ENCODE measurements around the gene RBBP8NL. TPM values are rescaled to one million over a fixed set of nuclear protein-coding genes. Genes with fewer than 3 reads are reported as not detected.

The RBBP8NL gene
- polyA plus RNA-seq, 2 of the 4 experiments (the other 2 are of a cell fraction), result not detected

DNA sequence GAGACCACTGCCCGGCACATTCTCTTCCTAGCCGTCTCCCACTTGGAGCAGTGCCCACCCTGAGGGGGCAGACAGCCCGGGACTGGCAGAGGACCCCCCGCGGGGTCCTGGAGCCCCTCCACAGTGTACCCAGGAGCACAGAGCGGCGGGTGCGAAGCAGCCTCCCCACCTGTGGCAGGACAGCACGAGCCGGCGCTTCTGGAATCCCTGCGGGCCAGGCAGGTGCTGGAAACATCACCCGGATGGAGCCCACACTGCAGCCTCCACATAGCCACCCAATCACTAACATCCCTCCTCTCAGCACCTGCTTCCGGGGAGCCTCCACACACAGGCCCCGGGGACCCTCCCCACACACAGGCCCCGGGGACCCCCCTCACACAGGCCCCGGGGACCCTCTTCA lies 29.8 kb upstream of the RBBP8NL start:
- H3K4me2 ChIP-seq, result no peak overlapping the region
- no peak overlapping the region for H3K4me3 ChIP-seq
- ATAC-seq, result no peak
- ChIA-PET CTCF (interaction anchor here (2.7 kb wide), 1 partner anchor 8 kb away, joined by 9 read pairs; no protein-coding TSS in a partner anchor), POLR2A (no interaction called here)
- no peaks in the 10 kb centered on the region for H3K4me1 ChIP-seq
- FAIRE-seq, result no peak
- no peak overlapping the region for H3K27ac ChIP-seq
- no peaks in the 10 kb centered on the region for H3K9me3 ChIP-seq
- TF ChIP-seq CEBPB (IDR thresholded peaks at IDR 0.05) (no peak), JUN (IDR thresholded peaks at IDR 0.05) (no peak), KDM1A (IDR thresholded peaks at IDR 0.05; ENCODE audit: low read depth) (no peak)
- TF ChIP-seq, protein P1, sequence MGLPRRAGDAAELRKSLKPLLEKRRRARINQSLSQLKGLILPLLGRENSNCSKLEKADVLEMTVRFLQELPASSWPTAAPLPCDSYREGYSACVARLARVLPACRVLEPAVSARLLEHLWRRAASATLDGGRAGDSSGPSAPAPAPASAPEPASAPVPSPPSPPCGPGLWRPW (IDR thresholded peaks at IDR 0.05), result no peak
- 76% methylated on average over 9 of the region's 17 CpGs for WGBS (ENCODE audit: missing lambda C conversion rate)
- no peak for DNase-seq (ENCODE audit: low read depth in 1 of 2, low spot score in 1 of 2)

DNA sequence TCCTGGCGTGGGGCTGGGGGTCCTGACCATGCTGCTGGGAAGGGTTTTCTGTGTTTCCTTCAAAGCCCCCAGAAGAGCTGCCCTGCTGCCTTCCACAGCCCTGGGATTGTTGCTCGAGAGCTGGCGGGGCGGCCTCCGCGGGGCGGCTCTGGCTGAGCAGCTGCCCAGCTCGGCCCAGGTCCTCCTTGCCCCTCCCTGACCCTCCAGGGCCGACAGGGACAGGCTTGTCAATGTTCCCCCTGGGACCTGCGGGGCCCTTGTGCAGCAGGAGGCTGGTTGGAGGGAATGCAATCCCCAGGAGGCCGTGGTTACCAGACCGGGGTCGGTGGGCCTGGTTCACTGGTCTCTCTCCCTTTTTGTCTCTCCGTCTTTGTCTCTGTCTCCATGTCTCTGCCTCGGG lies 28.6 kb upstream of the RBBP8NL start:
- ATAC-seq (no peak), FAIRE-seq (no peak), DNase-seq (ENCODE audit: low read depth in 1 of 2, low spot score in 1 of 2) (no peak)
- Histone ChIP-seq H3K4me3 (no peak overlapping the region), H3K4me2 (no peak overlapping the region), H3K27ac (no peak overlapping the region), H3K4me1 (no peaks in the 10 kb centered on the region), H3K9me3 (no peaks in the 10 kb centered on the region)
- ChIA-PET POLR2A (no interaction called here), CTCF (interaction anchor here (1.4 to 2.8 kb wide), 2 partner anchors 38 to 46 kb away, joined by 3 to 10 read pairs; no protein-coding TSS in a partner anchor)
- WGBS (ENCODE audit: missing lambda C conversion rate), result 69% methylated on average over 13 of the region's 15 CpGs
- TF ChIP-seq ZSCAN20 (CRISPR knock-in tag; IDR thresholded peaks at IDR 0.05) (no peak), RNF2 (IDR thresholded peaks at IDR 0.05; ENCODE audit: borderline replicate concordance, low read depth) (no peak), ESRRA (IDR thresholded peaks at IDR 0.05; ENCODE audit: borderline replicate concordance, low read length) (no peak), CEBPB (IDR thresholded peaks at IDR 0.05) (no peak), JUN (IDR thresholded peaks at IDR 0.05) (no peak), CHD2 (IDR thresholded peaks at IDR 0.05; ENCODE audit: low read length, partially characterized antibody) (no peak)

- Histone ChIP-seq H3K27ac (no peak overlapping the region), H3K4me1 (no peaks in the 10 kb centered on the region), H3K9me3 (no peaks in the 10 kb centered on the region), H3K4me2 (no peak overlapping the region), H3K4me3 (no peak overlapping the region)
- DNase-seq (ENCODE audit: low read depth in 1 of 2, low spot score in 1 of 2), result no peak
- WGBS (ENCODE audit: missing lambda C conversion rate), result 80% methylated on average over 29 of the region's 30 CpGs
- FAIRE-seq, result no peak
- TF ChIP-seq, protein P2, sequence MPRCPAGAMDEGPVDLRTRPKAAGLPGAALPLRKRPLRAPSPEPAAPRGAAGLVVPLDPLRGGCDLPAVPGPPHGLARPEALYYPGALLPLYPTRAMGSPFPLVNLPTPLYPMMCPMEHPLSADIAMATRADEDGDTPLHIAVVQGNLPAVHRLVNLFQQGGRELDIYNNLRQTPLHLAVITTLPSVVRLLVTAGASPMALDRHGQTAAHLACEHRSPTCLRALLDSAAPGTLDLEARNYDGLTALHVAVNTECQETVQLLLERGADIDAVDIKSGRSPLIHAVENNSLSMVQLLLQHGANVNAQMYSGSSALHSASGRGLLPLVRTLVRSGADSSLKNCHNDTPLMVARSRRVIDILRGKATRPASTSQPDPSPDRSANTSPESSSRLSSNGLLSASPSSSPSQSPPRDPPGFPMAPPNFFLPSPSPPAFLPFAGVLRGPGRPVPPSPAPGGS (IDR thresholded peaks at IDR 0.05), result no peak
- no peak for TF ChIP-seq RAD21 (conservative IDR thresholded peaks at IDR 0.05 in 1 of 2, IDR thresholded peaks at IDR 0.05 in 1 of 2)
- no peak for TF ChIP-seq ZFP36 (IDR thresholded peaks at IDR 0.05; ENCODE audit: borderline replicate concordance, partially characterized antibody)
- no peak for TF ChIP-seq KDM1A (IDR thresholded peaks at IDR 0.05; ENCODE audit: low read depth)
- TF ChIP-seq, protein P3, sequence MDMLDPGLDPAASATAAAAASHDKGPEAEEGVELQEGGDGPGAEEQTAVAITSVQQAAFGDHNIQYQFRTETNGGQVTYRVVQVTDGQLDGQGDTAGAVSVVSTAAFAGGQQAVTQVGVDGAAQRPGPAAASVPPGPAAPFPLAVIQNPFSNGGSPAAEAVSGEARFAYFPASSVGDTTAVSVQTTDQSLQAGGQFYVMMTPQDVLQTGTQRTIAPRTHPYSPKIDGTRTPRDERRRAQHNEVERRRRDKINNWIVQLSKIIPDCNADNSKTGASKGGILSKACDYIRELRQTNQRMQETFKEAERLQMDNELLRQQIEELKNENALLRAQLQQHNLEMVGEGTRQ (IDR thresholded peaks at IDR 0.05), result no peak
- TF ChIP-seq SMC3 (IDR thresholded peaks at IDR 0.05), result no peak
- ATAC-seq, result no peak
- CTCF ChIA-PET, result interaction anchor here (0.9 to 2.8 kb wide), 7 partner anchors 11 to 162 kb away, joined by 3 to 10 read pairs (median 3); no protein-coding TSS in a partner anchor
- POLR2A ChIA-PET, result no interaction called here
Measured at GRCh38 chr20:62454904-62455636, 27.7 kb upstream of the RBBP8NL start.

- Histone ChIP-seq H3K4me3 (no peak overlapping the region), H3K4me2 (no peak overlapping the region), H3K27ac (no peak overlapping the region), H3K9me3 (no peaks in the 10 kb centered on the region), H3K4me1 (no peaks in the 10 kb centered on the region)
- ChIA-PET POLR2A (no interaction called here), CTCF (interaction anchor here (0.8 to 2.8 kb wide), 3 partner anchors 12 to 43 kb away, joined by 3 to 10 read pairs (median 5); no protein-coding TSS in a partner anchor)
- TF ChIP-seq FOSL2 (IDR thresholded peaks at IDR 0.05) (no peak), FOSL2 (CRISPR knock-in tag; IDR thresholded peaks at IDR 0.05) (no peak), ESRRA (IDR thresholded peaks at IDR 0.05; ENCODE audit: borderline replicate concordance, low read length) (no peak), JUN (IDR thresholded peaks at IDR 0.05) (no peak), TFCP2L1 (CRISPR knock-in tag; IDR thresholded peaks at IDR 0.05) (no peak), EHMT2 (IDR thresholded peaks at IDR 0.05; ENCODE audit: low read depth) (no peak), EP300 (IDR thresholded peaks at IDR 0.05) (no peak), BHLHE40 (IDR thresholded peaks at IDR 0.05; ENCODE audit: low read depth, low read length) (no peak), NFE2L2 (conservative IDR thresholded peaks at IDR 0.05; ENCODE audit: low read length) (no peak)
- TF ChIP-seq, protein P4, sequence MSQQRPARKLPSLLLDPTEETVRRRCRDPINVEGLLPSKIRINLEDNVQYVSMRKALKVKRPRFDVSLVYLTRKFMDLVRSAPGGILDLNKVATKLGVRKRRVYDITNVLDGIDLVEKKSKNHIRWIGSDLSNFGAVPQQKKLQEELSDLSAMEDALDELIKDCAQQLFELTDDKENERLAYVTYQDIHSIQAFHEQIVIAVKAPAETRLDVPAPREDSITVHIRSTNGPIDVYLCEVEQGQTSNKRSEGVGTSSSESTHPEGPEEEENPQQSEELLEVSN (IDR thresholded peaks at IDR 0.05; ENCODE audit: borderline replicate concordance, low read depth), result no peak
- TF ChIP-seq, protein P3 (IDR thresholded peaks at IDR 0.05), result no peak
- ATAC-seq (no peak), DNase-seq (ENCODE audit: low read depth in 1 of 2, low spot score in 1 of 2) (no peak), FAIRE-seq (no peak)
- 75% methylated on average over 15 of the region's 17 CpGs for WGBS (ENCODE audit: missing lambda C conversion rate)
Measured at GRCh38 chr20:62453186-62453808, 26.0 kb upstream of the RBBP8NL start.
